HG03196 (cell line): ENCODE results near the gene DLEC1.
A peak's percentile ranks its signal among the peaks of the same experiment; 100 is the strongest.
"Not testable (repeated sequence)": the region's sequence is repeated elsewhere in the genome, so short reads cannot be mapped to it uniquely, and the experiment has no call there.

Experiments used
- ATAC-seq: cut with Tn5 transposase; IDR thresholded peaks from one replicate; pipeline ENCODE4 v1.9.1; 2021; ENCODE audit not compliant: unreplicated experiment

DLEC1 gene

GRCh38 chr3:38135621-38136277 is 96.7 kb downstream of the DLEC1 start:
- ATAC-seq, result not testable (repeated sequence)

- ATAC-seq, result no peak
These were observed 97.4 kb downstream of the DLEC1 start for GRCh38 chr3:38136393-38136776.

- ATAC-seq, result peak; percentile 89
These were observed 98.0 kb downstream of the DLEC1 start, which contains the start of gene ACAA1 for GRCh38 chr3:38136777-38137614. Gene ACAA1 (minus strand): TSS chr3:38137127. CDS start chr3:38137035, 92 bp downstream.

GRCh38 chr3:38137615-38138348 is 98.8 kb downstream of the DLEC1 start:
- no peak for ATAC-seq

GRCh38 chr3:38138349-38139190 is 99.6 kb downstream of the DLEC1 start, which contains the start of gene MYD88:
Gene MYD88 (plus strand): TSS chr3:38138661. CDS start chr3:38138701, 40 bp downstream.
- ATAC-seq, result peak; percentile 44

GRCh38 chr3:38139191-38139590 is 100.2 kb downstream of the DLEC1 start:
- no peak for ATAC-seq

- no peak for ATAC-seq
These were observed 100.6 kb downstream of the DLEC1 start for GRCh38 chr3:38139652-38140051.

GRCh38 chr3:38140326-38141172 is 101.5 kb downstream of the DLEC1 start:
- no peak for ATAC-seq

- ATAC-seq, result no peak
These were observed 102.4 kb downstream of the DLEC1 start for GRCh38 chr3:38141173-38141951.

GRCh38 chr3:38141952-38142273 is 102.9 kb downstream of the DLEC1 start:
- no peak for ATAC-seq

GRCh38 chr3:38142959-38143358 is 104.0 kb downstream of the DLEC1 start:
- ATAC-seq, result no peak

- no peak for ATAC-seq
These were observed 104.5 kb downstream of the DLEC1 start for GRCh38 chr3:38143511-38143910.

- no peak for ATAC-seq
These were observed 107.5 kb downstream of the DLEC1 start for GRCh38 chr3:38146504-38146903.

GRCh38 chr3:38147421-38147820 is 108.4 kb downstream of the DLEC1 start:
- ATAC-seq, result no peak

GRCh38 chr3:38148311-38148882 is 109.4 kb downstream of the DLEC1 start:
- no peak for ATAC-seq

- no peak for ATAC-seq
These were observed 110.7 kb downstream of the DLEC1 start for GRCh38 chr3:38149708-38150107.

- ATAC-seq, result no peak
These were observed 111.9 kb downstream of the DLEC1 start for GRCh38 chr3:38150780-38151528.

GRCh38 chr3:38151667-38152265 is 112.8 kb downstream of the DLEC1 start:
- ATAC-seq, result no peak
